GM21447 (cell line): ENCODE measurements around the gene LY6G5B.
"Not testable (repeated sequence)": the region's sequence is repeated elsewhere in the genome, so short reads cannot be mapped to it uniquely, and the experiment has no call there.

Source experiments
- ATAC-seq: cut with Tn5 transposase; IDR thresholded peaks from one replicate; pipeline ENCODE4 v1.9.1; 2021; ENCODE audit not compliant: unreplicated experiment

The LY6G5B gene

GRCh38 chr6:31690231-31691077 lies 20.7 kb downstream of the LY6G5B start:
- ATAC-seq, result no peak

- ATAC-seq, result no peak
Measured at GRCh38 chr6:31691078-31691463, 21.3 kb downstream of the LY6G5B start.

- no peak for ATAC-seq
Measured at GRCh38 chr6:31691564-31692108, 21.9 kb downstream of the LY6G5B start.

GRCh38 chr6:31692353-31692752 lies 22.6 kb downstream of the LY6G5B start:
- ATAC-seq, result no peak

GRCh38 chr6:31692886-31693285 lies 23.1 kb downstream of the LY6G5B start:
- ATAC-seq, result no peak

GRCh38 chr6:31693535-31693934 lies 23.8 kb downstream of the LY6G5B start:
- no peak for ATAC-seq

- no peak for ATAC-seq
Measured at GRCh38 chr6:31697555-31697954, 27.8 kb downstream of the LY6G5B start.

GRCh38 chr6:31700740-31701401 lies 31.1 kb downstream of the LY6G5B start:
- no peak for ATAC-seq

GRCh38 chr6:31701666-31702404 lies 32.1 kb downstream of the LY6G5B start:
- ATAC-seq, result no peak

- peak; percentile 11 for ATAC-seq
Measured at GRCh38 chr6:31702405-31702818, 32.6 kb downstream of the LY6G5B start.

GRCh38 chr6:31702819-31703716 lies 33.3 kb downstream of the LY6G5B start, which contains the start of gene ABHD16A:
TSS of gene ABHD16A (minus strand) at chr6:31703324. CDS start at chr6:31703281, 43 bp downstream.
- ATAC-seq, result peak; percentile 91

- no peak for ATAC-seq
Measured at GRCh38 chr6:31705931-31706330, 36.2 kb downstream of the LY6G5B start.

- no peak for ATAC-seq
Measured at GRCh38 chr6:31706599-31706998, 36.8 kb downstream of the LY6G5B start, which contains the start of gene LY6G6F. TSS of gene LY6G6F (plus strand) at chr6:31706866. CDS start at chr6:31706907, 41 bp downstream.

GRCh38 chr6:31707701-31708100 lies 37.9 kb downstream of the LY6G5B start:
- ATAC-seq, result no peak

- ATAC-seq, result no peak
Measured at GRCh38 chr6:31708224-31708623, 38.4 kb downstream of the LY6G5B start.

GRCh38 chr6:31709157-31709556 lies 39.4 kb downstream of the LY6G5B start:
- ATAC-seq, result not testable (repeated sequence)

GRCh38 chr6:31710523-31711219 lies 40.9 kb downstream of the LY6G5B start:
- no peak for ATAC-seq

- no peak for ATAC-seq
Measured at GRCh38 chr6:31711233-31711632, 41.5 kb downstream of the LY6G5B start.

- ATAC-seq, result no peak
Measured at GRCh38 chr6:31712296-31712695, 42.5 kb downstream of the LY6G5B start.
